Fibroblast of the conjunctiva (primary cell): ENCODE results near the gene DACH1.

Experiments
- DNase-seq: peaks from one replicate; pipeline ENCODE4 v3.0.0-alpha.2; 2010; ENCODE audit warnings: low read depth

The DACH1 gene

DNA sequence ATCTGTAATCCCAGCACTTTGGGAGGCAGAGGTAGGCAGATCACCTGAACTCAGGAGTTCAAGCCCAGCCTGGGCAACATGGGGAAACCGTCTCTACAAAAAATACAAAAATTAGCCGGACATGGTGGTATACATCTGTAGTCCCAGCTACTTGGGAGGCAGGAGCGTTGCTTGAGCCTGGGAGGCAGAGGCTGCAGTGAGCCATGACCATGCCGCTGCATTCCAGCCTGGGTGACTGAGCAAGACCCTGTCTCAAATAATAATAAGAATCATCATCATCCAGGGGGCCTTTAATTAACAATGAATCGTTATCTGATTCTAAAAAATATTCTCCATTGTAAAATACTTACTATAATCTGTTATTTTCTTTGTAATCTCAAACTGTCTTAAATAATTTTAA is 283.4 kb downstream of the DACH1 start:
- no peak for DNase-seq

DNA sequence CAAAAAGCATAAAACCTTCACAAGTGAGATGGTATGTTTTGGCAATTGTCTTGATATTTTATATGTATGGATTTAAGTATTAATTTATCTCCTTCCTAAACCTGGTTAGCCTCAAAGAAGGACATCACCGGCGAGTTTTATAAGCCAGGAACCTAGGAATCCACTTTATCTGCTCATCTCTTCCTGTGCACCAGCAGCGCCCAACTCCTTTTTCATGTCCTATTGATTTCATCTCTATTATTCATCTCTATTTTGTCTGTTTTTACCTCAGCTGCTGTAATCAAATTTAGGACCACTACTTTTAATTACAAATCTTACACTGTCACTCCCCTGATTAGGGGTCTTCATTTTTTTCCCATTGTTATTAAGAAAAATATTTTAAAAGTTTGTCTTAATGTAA is 286.4 kb downstream of the DACH1 start:
- no peak for DNase-seq

DNA sequence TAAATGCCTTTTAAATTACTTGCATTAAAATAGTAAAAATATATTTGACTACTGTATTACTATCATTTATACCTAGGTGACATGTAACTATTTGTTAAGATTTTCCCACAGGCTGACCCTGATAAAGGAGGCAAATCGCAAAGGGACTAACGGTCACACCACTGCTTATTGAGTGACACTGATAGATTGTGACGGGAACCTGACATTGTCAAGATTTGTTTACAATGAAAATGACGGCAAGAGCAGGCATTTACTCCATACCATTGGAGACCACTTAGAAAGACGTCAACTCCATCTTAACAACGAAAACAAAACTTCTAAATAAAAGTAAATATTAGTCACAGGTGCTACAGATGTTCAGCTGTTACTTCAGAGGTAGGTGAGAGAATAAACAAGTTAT is 289.0 kb downstream of the DACH1 start:
- no peak for DNase-seq

DNA sequence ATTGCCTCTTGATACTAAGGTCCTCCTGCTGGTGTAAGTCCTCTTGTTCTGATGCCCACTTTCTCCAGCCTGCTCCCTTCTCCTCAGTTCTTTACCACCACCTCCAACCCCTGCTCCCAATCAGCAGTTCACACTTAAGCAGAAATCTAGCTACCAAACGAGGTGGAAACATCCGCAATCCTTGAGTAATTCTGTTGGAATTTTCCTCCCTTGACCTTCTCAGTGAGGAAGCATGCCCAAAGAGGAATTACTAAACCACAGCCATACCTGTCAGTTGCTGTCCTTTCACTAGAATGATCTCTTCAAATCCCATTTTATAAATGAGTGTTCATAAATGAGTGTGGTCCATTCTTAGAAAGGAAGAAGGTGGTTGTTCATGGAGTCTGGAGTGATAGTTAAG is 289.9 kb downstream of the DACH1 start:
- no peak for DNase-seq

DNA sequence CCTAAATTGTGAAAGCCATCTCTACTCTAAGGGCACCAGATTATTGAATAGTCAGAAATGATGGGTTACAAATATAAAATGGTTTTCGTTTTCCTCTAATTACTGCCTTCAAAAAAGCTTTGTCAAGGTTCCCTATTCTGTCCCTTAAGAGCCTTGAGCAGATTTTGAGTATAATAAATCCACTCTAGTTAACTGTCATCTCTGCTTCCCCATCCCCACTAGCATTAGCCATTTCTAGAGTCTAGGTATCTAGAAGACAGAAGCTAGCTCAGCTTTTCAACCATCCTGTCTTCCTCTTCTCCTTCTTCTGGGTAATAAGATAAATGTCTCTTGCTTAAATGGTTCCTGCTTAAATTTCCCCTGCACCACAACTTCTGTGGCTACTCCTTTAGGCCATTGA is 290.4 kb downstream of the DACH1 start:
- DNase-seq: no peak

DNA sequence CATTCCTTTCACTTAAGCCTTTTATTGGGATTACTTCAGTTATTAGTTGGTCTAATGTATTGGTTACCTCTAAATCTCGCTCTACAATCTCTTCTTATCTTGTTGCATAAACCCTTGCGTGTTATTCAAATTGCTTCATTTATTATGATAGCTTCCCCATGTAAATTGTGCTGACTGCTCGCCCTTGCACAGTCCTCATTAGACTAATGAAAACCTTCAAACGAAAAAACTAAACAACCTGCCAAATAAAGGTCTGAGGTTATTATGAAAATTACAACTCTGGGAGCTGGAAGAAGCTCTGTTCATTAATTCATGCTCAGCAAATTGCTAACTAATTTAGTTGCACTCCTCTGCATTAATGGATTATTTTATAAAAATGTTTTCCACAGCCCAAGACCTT is 320.1 kb downstream of the DACH1 start:
- no peak for DNase-seq

DNA sequence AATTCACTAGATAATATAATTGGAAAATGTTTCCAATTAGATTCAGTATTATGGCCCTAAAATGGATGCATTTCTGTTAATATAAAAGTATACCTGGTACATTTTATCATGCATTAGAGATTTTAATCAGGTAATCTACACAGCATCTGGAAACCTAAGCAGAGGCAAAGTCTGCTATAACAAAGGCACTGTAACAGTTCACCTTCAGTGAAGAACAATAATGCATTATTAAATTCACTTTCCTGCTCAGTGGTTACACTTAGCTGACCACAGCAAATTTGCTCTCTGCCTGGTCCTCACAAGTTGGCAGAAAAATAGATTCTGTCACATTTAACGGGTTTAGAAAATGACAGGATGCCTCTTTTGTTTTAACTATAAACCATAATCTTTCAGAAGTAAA is 326.9 kb downstream of the DACH1 start:
- DNase-seq: no peak

DNA sequence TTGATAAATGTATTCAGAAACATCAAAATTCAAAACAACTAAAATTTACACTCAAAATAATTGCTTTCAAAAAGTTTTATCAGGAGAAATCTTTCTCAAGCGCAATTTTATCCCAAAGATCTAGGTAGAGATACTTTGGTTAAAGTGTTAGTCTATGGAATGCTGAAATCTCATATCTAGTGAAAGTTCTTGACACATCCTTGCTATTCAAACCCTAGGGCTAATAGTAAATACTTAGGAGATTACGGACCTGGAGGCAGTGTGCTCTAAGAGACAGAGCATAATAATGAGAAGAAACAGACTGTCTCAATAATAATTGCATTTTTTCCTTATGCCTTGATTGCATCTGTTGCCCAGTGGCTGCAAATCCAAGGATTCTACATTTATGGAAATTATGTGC is 330.8 kb downstream of the DACH1 start:
- DNase-seq: no peak

DNA sequence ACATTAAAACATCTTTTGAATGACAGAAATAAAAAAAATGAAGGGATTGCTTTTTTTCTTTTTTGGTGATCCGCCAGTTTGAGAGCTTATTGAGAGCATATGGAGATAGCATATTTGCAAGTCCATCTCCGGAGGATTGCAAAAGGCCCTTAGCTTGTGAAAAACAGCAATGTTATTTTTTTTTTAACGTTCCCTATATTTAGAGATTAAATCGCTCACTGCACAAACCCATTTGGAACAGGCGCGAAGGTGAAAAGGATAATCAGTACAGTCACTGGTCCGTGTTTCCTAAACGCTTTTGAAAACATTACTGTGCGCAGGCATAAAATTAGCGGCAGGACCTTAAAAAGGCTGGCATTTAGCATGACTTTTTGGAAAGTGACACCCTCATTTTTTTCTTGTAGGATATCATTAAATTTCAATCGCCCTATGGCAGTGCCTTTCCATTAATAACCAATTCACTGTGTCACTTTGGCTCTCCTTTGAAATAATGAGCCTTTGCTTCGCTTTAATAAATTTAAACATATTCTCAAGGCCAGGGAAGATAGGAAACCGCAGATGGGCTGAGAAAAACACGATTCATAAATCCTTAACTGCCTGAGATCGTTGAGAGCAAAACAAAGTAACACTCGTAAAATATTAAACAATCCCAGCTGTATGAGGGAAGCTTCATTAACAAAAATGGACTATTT is 342.2 kb downstream of the DACH1 start:
- DNase-seq: no peak

DNA sequence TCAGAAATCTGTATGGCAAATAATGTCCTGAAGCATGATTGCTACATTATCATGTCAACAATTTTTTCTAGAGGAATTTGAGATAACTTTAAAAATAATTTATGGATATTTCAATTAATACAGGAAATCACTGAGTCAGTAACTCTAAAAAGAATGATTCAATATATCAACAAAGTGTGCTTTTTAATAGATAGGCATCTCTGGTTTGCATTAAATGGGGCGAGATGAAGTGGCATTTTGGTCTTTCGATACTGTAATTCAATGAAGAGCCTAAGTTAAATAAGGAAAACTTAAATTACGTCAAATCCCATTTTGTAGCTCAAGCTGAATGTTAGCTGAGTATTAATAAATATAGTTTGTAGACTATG is 342.8 kb downstream of the DACH1 start:
- no peak for DNase-seq

DNA sequence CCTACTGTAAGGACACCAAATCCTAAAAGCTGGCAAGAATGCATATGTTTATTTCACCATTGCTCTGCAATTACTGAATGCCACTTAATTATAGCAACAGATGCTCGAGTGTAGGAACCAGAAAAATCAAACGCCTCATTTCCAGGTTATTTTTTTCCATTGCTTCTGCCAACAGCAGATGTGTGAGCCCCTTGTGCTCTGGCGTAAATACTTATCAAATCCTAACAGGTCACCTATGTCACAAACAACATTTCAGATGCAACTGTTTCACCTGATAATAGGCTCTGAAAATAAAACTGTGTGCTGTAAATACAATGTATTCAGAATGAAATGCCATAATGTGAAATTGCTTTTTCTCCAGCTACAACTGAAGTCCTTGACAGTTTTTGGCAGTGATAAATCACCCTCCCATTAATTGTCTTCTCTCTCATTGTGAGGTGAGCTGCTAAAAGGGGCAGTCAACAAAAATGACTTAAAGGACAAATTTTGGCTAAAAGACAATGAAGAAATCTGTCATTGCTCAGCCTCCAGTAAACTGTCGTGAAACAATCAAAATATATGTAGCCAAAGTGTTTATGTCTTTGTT is 344.0 kb downstream of the DACH1 start:
- no peak for DNase-seq

DNA sequence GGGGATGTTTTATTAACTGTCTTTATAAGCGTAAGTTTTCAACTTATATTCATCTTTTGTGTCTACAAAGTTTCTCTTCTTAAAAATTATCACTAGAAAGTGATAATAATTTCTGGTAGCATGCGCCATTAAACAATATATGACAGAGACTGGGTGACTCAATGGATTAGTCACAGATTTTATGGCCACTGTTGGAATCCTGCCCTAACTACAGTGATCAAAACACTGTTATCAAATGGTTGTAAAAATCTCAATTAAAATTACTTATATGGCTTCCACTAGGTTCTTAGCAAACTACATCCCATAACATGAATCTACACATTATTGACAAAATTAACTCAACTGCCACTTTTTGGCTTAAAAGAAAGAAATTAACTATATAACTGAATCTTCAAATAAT is 350.0 kb downstream of the DACH1 start:
- DNase-seq: no peak

DNA sequence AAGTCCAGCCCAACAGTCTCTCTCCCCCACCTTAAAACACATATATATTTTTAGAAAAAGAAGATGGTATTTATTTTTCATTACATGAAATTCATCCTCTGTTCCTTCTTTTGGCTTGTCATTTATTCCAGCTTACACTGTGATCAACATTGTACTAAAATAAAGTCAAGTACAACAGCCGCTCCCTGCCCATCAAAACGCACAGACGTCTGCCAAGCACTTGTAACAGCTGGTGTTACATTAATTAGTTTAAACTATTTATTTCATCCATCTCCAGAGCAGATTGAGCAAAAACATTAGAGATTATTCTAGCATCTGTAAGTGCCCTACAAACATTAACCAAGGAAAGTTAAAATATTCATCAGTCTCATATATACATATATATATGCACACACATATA is 350.5 kb downstream of the DACH1 start:
- DNase-seq: no peak

DNA sequence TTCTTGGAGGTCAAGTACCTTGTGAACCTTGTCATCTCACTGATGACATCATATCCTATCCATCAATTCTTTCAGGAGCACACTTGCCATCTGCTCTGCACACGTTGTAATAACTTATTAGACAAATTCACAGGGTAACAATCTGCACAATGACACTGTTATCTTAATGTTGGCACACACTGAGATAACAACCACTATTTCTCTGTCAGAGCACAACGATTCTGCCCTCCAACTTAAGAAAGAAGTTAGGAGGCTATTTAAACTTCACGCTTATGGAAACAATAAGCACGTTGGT is 351.3 kb downstream of the DACH1 start:
- no peak for DNase-seq

DNA sequence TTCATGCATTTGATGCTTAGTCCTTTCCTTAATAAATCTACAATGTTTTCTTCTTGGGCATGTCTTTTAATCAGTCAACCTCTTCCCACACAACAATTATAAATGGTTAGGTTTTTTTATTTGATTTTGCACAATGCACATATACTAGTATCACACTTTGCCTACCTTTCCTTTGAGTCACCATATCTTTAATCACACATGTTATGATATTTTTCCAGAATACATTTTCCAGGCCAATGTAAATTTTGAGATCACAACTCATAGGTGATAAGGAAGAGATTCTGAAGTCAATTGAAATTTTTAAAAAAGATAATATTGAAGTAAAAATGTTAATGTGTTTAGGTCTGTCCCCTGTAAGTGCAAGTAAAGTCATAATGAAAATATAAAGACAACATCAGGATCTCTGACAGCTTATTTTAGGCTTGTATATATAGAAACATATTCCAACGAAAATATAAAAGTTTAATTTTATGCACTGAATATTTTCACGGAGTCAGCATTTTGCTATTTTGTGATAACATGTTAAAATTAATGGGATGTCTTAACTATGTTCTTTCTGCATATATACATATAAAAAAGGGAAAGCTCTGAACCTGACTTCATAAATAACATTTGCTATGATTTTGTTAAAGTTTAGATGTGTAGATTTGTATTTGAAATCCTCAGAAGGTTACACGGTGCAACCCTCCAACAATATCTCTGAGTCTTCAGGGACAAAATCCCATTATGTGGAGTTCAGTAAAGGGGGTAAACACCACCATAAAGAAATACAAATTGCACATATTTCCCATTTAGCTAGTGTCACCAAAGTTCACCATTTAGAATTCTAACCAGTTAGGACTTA is 351.9 kb downstream of the DACH1 start:
- DNase-seq: no peak

DNA sequence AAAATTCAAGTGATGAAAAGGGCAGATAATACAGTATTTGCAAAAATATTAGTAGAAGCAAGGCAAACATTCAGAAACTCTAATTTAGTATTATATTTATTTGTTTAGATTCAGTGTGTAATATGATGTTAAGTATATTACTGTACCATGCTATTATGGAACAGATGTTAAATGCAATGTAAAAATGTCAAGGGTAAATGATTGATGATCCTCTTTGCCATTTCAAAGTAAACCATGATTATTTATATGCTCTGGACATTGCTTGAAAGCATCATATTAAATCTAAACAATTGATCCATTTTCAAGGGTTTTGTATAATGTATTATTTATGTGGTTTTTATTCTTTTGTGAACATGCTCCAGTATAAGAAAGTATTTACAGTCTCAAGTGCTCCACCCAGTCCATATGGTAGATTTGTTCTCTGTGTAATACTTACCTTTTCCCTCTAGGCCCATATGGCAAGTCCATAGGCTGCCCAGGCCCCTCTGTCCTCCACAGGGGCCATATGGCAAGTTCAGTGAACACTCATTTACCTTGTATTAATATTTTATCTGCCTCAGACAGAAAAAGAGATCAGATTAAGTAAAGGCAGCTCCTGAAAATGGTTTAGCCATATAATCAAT is 353.5 kb downstream of the DACH1 start:
- no peak for DNase-seq

DNA sequence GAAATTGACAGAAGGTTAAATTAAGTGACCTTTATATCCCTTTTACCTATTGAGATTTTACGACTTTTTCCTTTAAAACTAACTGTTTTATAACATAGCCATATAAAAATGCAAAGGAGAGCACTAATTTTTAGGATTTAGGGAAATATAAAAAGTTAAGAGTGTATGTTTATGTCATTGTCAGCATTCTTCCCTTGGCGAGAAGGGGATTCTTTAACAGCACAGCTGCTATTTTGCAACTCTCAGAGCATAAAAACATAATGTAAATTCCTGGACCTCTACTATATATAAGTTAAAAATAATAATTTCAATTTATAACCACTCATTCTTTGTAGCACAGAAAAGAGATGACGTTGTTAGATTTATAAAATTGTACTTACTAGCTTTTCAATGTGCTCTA is 363.2 kb downstream of the DACH1 start:
- no peak for DNase-seq

DNA sequence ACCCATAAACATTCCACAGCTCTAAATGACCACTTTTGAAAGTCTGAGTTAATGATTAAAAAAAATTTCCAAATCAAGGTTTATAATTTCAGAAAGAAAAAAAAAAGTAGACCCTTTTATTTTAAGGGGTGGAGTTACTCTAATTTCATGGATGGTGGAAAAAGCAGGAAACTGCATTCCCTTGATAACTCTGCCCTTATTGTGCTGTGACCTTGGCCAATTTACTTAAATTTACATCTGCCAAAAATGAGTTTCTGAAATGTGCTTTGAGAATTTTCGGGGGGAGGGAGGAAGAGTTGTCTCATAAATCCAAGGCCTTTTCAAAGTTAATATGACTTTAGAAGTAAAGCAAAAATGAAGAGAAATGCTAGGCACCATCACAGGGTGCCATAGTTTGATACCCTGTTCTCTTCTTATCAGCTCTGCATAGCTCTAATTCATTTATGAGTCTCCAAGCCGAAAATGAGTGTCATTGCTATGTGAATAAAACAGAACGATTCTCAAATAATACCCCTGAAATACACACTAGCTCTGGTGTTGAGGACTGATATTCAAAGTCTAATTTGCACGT is 367.0 kb downstream of the DACH1 start:
- no peak for DNase-seq

DNA sequence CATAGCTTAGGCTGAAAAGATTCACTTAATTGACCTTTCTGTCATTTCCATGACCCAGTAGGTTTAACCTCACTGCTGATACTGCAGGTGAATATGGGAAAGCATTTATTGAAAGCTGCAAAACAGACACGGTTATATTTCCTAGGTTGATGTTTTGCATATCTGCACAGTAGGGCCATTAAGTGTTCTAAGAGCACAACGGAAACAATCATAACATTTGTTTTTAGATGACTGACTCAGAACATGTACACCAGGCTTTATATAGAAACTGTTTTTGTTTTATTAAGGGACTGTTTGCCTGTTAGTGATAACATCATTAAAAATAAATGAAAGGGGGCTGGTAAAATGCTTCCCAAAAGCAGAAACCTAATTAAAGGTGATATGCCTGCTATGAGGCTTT is 367.8 kb downstream of the DACH1 start:
- DNase-seq: no peak

DNA sequence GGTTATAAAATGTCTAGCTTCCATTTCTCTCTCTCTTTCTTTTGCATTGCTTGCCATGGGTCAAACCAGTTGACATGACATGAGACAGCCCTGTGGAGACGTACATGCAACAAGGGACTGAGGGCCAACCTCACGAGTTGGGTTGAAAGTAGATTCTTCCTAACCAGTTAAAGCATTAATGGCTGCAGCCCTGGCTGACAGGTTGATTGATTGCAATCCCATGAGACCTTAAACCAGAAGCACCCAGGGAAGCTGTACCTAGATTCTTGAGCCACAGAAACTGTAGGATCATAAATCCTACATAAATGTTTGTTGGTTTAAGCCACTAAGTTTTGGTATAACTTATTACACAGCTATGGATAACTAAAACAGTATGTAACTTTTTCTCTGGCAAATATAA is 373.8 kb downstream of the DACH1 start:
- DNase-seq: no peak

DNA sequence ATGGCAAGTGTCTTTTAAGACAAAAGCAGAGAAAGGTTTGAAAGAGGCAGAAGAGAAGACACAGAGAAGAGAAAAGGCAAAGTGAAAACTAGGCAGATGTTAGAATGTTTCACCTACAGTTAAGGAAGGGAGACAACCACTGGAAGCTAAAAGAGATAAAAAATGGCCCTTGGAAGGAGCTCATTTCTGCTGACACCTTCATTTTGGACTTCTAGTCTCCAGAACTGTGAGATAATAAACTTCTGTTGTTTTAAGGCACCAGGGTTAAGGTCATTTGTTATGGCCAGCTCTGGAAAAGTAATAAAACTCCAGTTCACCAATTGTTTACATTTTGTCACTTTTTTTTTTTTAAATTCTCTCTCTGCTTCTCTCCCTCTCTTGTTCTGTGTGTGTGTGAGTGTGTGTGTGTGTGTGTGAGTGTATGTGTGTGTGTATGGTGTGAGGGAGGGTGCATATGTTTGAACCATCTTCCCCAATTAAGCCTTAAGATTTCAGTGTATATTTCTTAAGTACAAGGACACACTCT is 374.6 kb downstream of the DACH1 start:
- DNase-seq: no peak

DNA sequence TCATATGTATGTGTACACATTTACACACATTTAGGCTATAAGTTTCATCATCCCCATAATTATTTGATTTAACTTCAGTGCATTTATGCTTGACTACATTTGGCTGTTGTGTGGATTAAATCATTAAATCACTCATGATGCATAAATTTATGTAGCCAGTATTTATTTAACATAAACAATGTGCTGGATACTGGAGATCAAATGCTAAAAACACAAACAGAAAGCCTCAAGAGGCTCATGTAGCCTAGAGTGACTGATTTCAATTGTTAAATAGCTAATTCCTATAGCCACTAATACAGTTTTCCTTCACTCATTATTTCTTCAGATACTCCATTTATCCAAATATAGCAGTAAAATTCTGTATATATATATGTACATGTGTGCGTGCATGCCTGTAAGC is 376.0 kb downstream of the DACH1 start:
- no peak for DNase-seq

DNA sequence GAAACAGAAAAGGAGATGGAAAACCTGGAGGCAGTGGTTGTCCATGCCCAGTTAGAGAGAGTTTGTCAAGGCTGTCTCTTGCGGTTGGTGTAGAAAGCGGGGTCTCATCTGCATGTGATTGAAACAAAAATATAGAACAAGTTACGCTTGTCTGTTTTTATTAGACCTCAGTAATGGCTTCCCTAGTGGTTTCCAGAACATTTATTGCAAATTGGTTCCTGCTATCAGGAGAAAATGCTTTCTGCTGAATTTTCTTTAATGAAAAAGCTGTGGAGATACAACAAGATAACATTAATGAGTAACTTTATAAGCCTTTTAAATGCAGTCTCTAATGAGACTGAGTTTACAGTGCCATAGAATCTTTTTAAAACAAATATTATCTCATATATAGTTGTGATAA is 378.0 kb downstream of the DACH1 start:
- no peak for DNase-seq
